ENCODE results near the gene EFTUD2. TPM values are rescaled to one million over a fixed set of nuclear protein-coding genes. Genes with fewer than 3 reads are reported as not detected.

The EFTUD2 gene
- polyA plus RNA-seq, 1 experiment, result 121 TPM

DNA sequence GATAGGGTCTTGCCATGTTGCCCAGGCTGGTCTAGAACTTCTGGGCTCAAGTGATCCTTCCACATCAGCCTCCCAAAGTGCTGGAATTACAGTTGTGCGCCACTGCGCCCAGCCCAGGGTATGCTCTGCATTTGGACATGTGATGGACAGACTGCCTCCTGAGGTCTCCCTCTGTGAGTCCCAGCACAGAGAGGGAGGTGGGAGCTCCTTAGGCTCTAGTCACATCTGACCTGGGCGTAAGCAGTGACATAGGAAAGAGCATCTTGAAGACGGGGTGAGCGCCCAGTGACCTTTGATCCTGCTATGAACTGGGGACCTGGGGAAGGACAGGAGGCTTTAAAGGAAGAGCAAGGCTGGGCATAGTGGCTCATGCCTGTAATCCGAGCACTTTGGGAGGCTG is 18.2 kb upstream of the EFTUD2 start:
- Histone ChIP-seq H3K27me3 (ENCODE audit: control insufficient read depth, insufficient read depth, low read length) (0 out of 2 replicates have a peak, but pooled peaks cover 1% of the 10 kb centered on the region), H3K36me3 (ENCODE audit: control insufficient read depth, insufficient read depth, low read length) (no peaks in the 10 kb centered on the region), H3K4me3 (ENCODE audit: low read depth, low read length) (no peak overlapping the region)
- TF ChIP-seq, protein P1, sequence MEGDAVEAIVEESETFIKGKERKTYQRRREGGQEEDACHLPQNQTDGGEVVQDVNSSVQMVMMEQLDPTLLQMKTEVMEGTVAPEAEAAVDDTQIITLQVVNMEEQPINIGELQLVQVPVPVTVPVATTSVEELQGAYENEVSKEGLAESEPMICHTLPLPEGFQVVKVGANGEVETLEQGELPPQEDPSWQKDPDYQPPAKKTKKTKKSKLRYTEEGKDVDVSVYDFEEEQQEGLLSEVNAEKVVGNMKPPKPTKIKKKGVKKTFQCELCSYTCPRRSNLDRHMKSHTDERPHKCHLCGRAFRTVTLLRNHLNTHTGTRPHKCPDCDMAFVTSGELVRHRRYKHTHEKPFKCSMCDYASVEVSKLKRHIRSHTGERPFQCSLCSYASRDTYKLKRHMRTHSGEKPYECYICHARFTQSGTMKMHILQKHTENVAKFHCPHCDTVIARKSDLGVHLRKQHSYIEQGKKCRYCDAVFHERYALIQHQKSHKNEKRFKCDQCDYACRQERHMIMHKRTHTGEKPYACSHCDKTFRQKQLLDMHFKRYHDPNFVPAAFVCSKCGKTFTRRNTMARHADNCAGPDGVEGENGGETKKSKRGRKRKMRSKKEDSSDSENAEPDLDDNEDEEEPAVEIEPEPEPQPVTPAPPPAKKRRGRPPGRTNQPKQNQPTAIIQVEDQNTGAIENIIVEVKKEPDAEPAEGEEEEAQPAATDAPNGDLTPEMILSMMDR (IDR thresholded peaks at IDR 0.05; ENCODE audit: insufficient read depth, low read depth, low read length), result no peak
- no peak for DNase-seq (ENCODE audit: low read depth)
- CTCF ChIA-PET, result interaction anchor here (0.6 to 16.0 kb wide), 7 partner anchors 8 to 217 kb away, joined by 3 to 259 read pairs (median 4); partner anchors contain the start of genes ACBD4 and EFTUD2
- POLR2A ChIA-PET, result no interaction called here

DNA sequence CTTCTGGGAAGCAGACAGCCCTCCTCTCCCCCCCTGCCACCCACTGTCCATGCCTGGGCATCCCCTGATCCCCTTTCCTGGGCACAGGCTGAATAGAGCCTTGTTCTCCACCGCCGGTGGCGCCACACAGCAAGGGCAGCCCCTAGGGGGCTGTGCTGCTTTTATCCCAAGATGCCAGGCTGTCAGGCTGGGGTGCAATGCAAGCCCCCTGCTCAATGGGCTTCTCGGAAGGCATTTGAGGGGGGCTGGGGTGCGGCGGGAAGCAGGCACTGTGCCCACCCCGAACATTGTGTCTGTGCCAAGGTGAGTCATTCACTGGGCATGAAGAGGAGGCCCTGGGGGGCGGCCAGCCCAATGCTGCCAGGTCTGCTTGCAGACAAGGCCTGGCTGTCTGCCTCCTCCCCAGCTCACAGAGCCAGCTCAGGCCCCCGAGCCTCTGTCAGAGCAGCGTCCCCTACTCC is 17.6 kb upstream of the EFTUD2 start:
- Histone ChIP-seq H3K27me3 (ENCODE audit: control insufficient read depth, insufficient read depth, low read length) (0 out of 2 replicates have a peak, but pooled peaks cover 1% of the 10 kb centered on the region), H3K4me3 (ENCODE audit: low read depth, low read length) (no peak overlapping the region), H3K36me3 (ENCODE audit: control insufficient read depth, insufficient read depth, low read length) (no peaks in the 10 kb centered on the region)
- DNase-seq (ENCODE audit: low read depth), result no peak
- TF ChIP-seq, protein P1 (IDR thresholded peaks at IDR 0.05; ENCODE audit: insufficient read depth, low read depth, low read length), result no peak
- ChIA-PET CTCF (interaction anchor here (0.9 to 16.0 kb wide), 3 partner anchors 103 to 218 kb away, joined by 3 to 259 read pairs (median 18); partner anchors contain the start of gene ACBD4), POLR2A (no interaction called here)

DNA sequence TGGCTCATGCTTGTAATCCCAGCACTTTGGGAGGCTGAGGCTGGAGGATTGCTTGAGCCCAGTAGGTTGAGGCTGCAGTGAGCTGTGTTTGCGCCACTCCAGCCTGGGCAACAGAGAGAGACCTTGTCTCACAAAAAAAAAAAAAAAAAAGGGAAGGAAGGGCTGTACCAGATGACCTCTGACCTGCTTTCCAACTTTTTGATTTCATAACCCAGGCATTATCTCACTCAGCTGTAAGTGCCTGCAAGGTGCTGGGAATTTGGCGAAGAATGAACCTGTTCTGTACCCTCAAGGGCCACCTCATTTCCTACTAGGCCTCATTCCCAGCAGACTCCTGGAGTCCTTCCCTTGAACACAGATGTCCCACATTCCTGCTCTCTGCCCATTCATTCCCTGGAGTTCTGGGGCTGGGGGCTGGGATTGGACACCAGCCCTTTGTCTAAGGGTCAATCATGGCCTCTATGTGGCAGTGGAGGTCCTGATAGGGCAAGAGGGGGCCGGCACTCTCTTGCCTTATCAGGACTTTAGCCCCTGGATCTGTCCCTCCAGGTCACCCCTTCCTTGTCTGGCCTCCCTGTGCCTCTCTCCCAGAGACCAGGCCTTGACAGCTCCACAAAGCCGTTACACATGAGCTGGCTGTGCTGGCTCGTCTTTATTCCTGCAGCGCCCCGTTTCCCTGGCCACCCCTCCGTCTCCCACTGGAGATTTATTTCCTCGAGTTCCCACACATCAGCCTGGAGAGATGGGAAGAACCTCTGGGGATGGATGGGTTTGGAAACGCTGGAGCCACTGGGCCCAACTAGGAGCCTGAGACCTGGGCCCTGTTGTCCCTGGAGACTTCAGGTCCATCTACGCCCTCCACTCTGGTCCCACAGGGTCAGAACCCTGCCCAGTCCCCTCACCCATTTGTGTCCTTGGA is 16.9 kb upstream of the EFTUD2 start:
- ChIA-PET POLR2A (no interaction called here), CTCF (interaction anchor here (0.9 to 16.0 kb wide), 3 partner anchors 103 to 219 kb away, joined by 3 to 259 read pairs (median 18); partner anchors contain the start of gene ACBD4)
- Histone ChIP-seq H3K4me3 (ENCODE audit: low read depth, low read length) (no peak overlapping the region), H3K36me3 (ENCODE audit: control insufficient read depth, insufficient read depth, low read length) (no peaks in the 10 kb centered on the region), H3K27me3 (ENCODE audit: control insufficient read depth, insufficient read depth, low read length) (0 out of 2 replicates have a peak, but pooled peaks cover 1% of the 10 kb centered on the region)
- TF ChIP-seq, protein P1 (IDR thresholded peaks at IDR 0.05; ENCODE audit: insufficient read depth, low read depth, low read length), result no peak
- DNase-seq (ENCODE audit: low read depth), result no peak

DNA sequence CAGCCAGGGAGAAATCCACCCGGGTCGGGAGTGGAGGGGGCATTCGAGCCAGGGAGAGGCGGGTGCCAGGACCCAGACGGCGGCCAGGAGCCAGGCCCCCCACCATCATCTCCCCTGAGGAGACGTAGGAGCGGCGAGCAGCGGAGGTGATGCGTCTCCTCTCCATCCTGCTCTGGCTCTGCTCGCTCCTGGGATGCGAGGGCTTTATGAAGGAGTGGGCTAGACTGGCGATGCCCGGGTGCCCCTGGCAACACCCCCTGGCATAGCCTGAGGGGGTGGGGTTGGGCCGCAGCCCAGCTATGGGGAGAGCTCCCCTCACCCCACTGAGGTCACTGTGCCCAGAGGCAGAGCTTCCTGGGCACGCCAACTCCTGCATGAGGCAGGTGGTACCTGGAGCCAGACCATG is 16.1 kb upstream of the EFTUD2 start, which contains the start of gene GFAP:
GFAP (minus strand) TSS at position 180 of the 406 bp plus-strand sequence; CDS start at position 166, 14 bp downstream.
- TF ChIP-seq, protein P1 (IDR thresholded peaks at IDR 0.05; ENCODE audit: insufficient read depth, low read depth, low read length), result no peak
- Histone ChIP-seq H3K4me3 (ENCODE audit: low read depth, low read length) (no peak within 1 kb of the TSS), H3K27me3 (ENCODE audit: control insufficient read depth, insufficient read depth, low read length) (0 out of 2 replicates have a peak, but pooled peaks cover 1% of the 10 kb centered on the region), H3K36me3 (ENCODE audit: control insufficient read depth, insufficient read depth, low read length) (no peaks in the 10 kb centered on the region)
- ChIA-PET CTCF (interaction anchor here (16.0 kb wide), 1 partner anchor 104 kb away, joined by 259 read pairs; no protein-coding TSS in a partner anchor), POLR2A (no interaction called here)
- DNase-seq (ENCODE audit: low read depth), result no peak

Measured in BJ (cell line).